VCaP (cell line): ENCODE measurements around the gene CCDC24.

Experiments
- H3K27ac ChIP-seq: fragments of 450-650 bp; 2 replicates; pipeline ENCODE4 v1.5.1; 2017
- CTCF ChIP-seq: fragments of 450-650 bp; conservative IDR thresholded peaks from 2 replicates; pipeline ENCODE4 v1.5.1; 2017; ENCODE audit warnings: mild to moderate bottlenecking, moderate library complexity

CCDC24 gene

GRCh38 chr1:43991476-43992231 lies at the start of gene CCDC24:
TSS of gene CCDC24 (plus strand) at chr1:43991599. CDS start at chr1:43991879, 280 bp downstream.
- H3K27ac ChIP-seq = peak within 1 kb of the TSS; percentile 86
- no peak for TF ChIP-seq CTCF

GRCh38 chr1:43942411-43942810 lies 49.0 kb upstream of the CCDC24 start:
- no peak for TF ChIP-seq CTCF

GRCh38 chr1:43944860-43945259 lies 46.5 kb upstream of the CCDC24 start:
- TF ChIP-seq CTCF = no peak
- H3K27ac ChIP-seq = peak overlapping the region; percentile 96; the same call in 1 of the 2 replicates

More at GRCh38 chr1:43942411-43942810, 49.0 kb upstream of the CCDC24 start:
- no peak overlapping the region for H3K27ac ChIP-seq

- TF ChIP-seq CTCF = no peak
- peak overlapping the region; percentile 96 for H3K27ac ChIP-seq
Measured at GRCh38 chr1:43945674-43946235, 45.6 kb upstream of the CCDC24 start.

GRCh38 chr1:43946236-43947060 lies 45.0 kb upstream of the CCDC24 start, which contains the start of gene IPO13:
TSS of gene IPO13 (plus strand) at chr1:43946950. CDS start at chr1:43947601, 651 bp downstream.
- peak; percentile 82 for TF ChIP-seq CTCF
- H3K27ac ChIP-seq = peak within 1 kb of the TSS; percentile 96

GRCh38 chr1:43947061-43947873 lies 44.1 kb upstream of the CCDC24 start:
- peak overlapping the region; percentile 96 for H3K27ac ChIP-seq
- TF ChIP-seq CTCF = no peak
